Stimulated activated CD4-positive, alpha-beta T cell treated with anti-CD3 and anti-CD28 coated beads, TNF-alpha, amount 100 ng/mL, for 48 hours (primary cell): Measurements from ENCODE around the gene FITM2.
"Not testable (repeated sequence)": the region's sequence is repeated elsewhere in the genome, so short reads cannot be mapped to it uniquely, and the experiment has no call there.

Experiments
- DNase-seq, 3 donors: peaks; one replicate each; pipeline ENCODE4 v3.0.0-alpha.2; 2020; ENCODE audit warnings: low read depth in 3 of 3

Gene FITM2, protein sequence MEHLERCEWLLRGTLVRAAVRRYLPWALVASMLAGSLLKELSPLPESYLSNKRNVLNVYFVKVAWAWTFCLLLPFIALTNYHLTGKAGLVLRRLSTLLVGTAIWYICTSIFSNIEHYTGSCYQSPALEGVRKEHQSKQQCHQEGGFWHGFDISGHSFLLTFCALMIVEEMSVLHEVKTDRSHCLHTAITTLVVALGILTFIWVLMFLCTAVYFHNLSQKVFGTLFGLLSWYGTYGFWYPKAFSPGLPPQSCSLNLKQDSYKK

DNA sequence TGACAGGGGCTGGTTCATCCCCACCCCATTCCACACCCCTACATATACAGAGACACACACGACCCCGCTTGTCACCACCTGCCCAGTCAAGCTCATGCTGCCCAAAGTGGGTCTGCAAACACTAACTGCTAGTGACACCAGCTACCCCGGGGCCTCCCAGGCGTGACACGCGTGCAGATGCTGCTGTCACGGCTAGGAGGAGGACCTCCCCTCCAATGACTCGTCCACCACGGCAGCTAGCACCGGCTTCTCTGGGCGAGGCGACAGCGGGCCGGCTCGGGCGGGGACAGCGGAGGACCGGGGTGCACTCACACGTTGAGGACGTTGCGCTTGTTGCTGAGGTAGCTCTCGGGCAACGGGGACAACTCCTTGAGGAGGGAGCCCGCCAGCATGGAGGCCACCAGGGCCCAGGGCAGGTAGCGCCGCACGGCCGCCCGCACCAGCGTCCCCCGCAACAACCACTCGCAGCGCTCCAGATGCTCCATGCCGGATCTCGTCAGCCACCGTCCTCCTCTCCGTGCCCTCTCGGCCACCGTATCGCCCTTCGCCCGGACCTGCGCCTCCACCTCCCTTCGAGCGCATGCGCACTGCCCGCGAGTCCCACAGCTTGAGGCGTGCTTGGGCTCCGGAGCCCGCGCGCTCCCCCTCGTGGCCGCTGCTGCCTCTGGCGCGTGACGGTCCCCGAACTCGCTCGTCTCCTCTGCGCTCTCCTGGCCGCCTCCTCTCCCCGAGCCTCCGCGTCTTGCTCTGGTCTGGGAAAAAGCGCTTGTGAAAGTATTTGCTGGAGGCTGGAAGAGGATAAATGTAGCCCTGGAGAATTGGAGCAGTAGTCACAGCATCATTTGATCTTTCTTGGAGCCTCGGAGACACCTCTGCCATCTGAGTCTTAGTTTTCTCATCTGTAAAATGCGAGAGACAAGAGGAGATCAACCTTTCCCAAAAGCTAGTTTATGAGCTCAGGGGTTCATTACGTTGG, at the start of gene FITM2:
TSS of gene FITM2 (minus strand) at position 539 of the 976 bp plus-strand sequence. CDS start at position 485, 54 bp downstream.
- DNase-seq, result peak; percentile 97 to 99 (median 97)

DNA sequence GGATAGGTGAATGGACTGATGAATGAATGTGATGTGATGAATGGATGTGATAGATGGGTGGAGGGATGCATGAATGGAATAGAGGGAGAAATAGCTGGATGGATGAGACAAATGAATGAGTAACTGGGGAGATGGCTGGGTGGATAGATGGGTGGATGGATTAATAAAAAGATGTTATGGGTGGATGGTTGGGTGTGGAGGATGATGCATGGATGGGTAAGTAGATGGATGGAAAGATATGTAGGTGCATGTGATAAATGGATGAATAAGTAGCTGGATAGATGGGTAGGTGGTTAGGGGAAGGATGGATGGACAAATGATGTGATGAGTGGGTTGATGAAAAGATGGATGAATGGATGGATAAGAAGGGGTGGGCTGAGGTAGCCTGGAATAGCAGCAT, 49.2 kb upstream of the FITM2 start:
- no peak for DNase-seq

DNA sequence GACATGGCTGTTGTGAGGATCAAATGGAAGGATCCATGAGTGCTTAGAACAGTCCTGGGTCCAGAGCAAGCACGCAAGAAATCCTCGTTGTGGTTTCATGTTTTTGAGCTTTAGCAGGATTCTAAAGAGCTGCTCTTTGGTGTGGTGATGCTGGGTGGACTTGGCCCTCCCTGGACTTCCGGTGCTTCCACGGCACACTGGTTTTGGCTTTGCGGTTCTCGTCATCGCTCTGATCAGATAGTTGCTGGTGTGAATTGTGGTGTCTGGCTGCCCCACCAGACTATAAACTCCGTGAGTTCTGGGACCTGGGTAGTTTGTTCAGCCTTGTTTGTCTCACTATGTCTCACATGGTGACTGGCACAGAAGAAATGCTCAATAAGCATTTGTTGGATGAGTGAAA, 47.8 kb upstream of the FITM2 start:
- no peak for DNase-seq

DNA sequence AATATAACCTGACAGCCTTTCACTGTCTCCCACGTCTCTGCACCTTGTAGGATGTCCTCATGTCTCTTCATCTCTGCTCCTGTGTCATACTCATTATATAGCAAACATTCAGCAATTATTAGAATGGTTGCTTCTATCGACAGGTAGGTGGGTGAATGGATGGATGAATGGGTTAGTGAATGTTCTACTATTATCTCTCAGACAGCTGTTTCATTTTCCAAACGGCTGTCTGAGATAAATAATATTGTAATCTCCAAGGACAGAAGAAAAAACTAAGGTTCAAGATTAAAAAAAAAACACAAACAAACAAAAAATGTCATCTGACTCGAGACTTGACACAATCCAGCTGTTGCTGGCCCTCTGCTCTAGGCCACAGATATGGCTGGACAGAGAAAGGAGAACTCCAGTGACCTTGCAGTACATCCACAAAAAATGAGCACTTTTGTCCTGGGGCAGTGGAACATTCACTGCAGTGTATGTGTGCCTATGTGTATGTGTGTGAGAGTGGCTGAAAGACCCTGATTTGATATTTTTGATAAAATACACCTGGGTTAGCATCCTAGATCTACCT, 46.6 kb upstream of the FITM2 start:
- DNase-seq, result no peak

DNA sequence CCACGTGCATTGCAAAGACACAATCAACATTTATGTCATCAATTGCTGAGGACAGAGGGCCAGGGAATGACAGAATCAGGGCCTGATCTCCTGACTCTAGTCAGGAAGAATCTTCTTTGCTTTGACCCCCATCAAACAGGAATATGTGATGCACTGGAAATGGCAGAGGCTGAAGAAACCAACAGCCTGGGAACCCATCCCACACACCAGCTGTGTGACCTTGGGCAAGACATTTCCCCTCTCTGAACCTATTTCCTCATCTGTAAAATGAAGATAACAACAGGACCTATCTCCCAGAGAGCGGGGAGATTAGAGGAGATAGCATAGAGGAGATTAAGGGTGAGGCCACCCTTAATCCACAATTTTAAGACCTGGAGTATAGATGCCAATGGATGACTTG, 46.0 kb upstream of the FITM2 start:
- DNase-seq, result no peak

DNA sequence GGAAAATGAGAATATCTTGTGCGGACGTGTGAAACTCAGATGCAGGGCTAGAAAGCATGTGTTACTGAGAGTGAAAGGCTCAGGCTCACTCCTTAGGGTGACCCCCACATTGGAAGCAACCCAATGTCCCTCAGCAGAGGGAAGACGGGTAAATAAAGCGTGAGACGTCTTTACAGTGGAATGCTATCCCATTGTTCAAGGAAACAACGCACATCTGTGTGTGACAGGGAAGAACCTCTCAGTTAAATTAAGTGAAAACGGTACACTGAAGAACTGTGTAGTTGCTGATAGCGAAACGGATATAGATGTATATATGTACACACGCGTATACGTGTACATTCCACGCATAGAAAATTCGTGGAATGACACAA, 45.3 kb upstream of the FITM2 start:
- no peak for DNase-seq

DNA sequence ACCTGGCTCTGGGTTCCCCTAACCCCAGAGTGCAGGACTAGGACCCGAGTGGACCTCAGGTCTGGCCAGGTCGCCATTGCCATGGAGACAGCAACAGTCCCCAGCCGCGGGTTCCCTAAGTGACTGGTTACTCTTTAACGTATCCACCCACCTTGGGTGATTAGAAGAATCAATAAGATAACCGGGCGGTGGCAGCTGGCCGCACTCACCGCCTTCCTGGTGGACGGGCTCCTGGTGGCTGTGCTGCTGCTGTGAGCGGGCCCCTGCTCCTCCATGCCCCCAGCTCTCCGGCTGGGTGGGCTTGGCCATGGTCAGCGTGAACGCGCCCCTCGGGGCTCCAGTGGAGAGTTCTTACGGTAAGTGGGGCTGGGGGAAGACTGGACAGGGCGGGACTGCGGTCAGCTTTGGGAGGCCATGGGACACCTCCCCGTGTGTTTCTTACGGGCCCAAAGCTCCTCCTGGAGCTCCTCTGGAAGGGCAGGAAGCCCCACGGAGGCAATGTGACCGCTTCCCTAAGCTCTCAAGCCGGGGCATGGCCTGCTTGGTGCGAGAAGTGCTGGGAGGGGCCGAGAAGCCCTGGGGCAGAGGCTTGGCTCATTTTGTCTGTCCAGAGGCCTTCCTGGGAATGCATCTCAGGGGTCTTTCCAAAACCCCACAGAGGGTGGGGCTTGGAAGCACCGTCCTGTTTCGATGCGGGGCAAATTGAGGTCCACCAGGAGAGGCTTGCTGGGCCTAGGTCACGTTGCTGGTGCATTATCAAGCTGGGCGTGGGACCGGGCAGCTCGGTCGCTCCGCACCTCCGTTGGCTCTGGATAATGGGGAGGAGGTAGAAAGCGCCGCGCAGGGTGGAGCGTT, 44.7 kb upstream of the FITM2 start, which contains the start of gene HNF4A:
TSS of gene HNF4A (plus strand) at position 202 of the 855 bp plus-strand sequence. CDS start at position 308, 106 bp downstream.
- no peak for DNase-seq

DNA sequence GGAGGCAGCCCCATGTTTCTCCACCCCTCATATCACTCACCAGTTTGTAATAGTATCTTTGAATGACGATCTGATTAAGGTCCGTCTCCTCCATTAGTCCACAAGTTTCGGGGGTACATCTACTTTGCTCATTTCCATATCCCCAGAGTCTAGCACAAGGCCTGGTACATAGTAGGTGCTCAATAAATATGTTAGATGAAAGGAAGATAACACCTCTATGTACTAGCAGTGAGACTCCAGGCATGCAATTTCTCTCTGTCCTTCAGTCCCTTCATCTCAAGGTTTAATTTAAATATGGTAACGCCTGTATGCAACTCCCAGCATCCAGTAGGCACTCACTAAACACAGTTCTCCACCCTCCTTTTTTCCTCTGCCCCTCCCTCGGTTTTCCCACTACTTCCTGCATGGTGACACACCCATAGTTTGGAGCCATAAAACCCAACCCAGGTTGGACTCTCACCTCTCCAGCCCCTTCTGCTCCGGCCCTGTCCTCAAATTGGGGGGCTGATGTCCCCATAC, 44.0 kb upstream of the FITM2 start:
- no peak for DNase-seq

DNA sequence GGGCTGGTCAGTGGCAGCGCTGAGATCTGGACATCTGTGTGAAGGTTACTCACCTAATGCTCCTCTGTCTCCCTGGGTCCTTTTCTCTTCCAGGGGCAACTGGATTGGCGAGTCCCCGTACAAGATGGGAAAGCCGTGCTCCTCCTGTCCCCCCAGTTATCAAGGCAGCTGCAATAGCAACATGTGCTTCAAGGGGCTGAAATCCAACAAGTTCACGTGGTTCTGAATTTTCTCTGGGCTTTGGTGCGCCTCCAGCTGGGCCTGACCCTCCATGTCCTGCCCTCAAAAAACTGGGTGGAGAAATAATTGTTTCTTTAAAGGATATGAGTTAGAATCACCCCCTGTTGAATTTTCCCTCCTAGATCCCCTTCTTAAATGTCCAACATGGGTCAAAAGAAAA, 39.6 kb upstream of the FITM2 start:
- no peak for DNase-seq

DNA sequence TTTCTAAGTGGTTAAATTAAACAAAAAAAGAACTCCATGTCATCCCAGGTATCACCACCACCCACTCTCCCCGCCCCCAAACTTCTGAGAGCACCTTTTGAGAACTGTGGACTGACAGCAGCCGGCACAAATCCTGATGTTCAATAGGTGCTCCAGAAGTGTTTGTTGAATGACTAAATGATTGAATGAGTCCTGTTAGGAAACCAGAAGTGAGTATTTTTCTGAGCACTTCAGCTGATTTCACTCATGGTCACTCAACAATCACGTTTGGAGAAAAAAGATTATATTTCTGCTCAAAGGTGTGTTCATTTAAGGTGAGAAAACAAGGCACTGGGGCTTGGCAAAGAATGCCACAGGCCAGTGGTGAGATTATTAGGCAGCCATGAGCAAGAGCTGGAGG, 38.3 kb upstream of the FITM2 start:
- DNase-seq, result no peak

DNA sequence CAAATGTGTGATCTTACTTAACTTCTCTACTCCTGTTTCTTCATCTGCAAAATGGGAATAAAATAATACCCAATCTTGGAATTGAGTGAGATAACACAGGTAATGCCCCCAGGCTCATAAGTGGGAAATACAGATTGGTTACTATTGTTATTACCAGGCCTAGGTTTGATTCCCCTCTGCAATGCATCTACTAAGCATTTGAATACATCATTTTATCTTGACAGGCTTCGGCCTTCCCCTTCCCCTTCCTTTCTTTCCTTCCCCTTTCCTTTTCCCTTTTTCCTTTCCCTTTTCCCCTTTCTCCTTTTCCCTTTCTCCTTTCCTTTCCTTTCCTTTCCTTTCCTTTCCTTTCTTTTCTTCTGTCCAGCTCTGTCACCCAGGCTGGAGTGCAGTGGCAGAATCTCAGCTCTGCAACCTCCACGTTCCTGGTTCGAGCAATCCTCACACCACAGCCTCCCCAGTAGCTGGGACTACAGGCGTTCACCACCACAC, 37.2 kb upstream of the FITM2 start:
- no peak for DNase-seq

DNA sequence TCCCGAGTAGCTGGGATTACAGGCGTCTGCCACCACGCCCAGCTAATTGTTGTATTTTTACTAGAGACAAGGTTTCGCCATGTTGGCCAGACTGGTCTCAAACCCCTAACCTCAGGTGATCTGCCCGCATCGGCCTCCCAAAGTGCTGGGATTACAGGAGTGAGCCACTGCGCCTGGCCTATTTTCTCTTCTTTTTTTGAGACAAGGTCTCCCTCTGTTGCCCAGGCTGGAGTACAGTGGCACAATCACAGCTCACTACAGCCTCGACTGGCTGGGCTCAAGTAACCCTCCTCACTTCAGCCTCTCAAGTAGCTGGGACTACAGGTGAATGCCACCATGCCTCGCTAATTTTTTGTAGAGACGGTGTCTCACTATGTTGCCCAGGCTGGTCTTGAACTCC, 34.9 kb upstream of the FITM2 start:
- not testable (repeated sequence) for DNase-seq

DNA sequence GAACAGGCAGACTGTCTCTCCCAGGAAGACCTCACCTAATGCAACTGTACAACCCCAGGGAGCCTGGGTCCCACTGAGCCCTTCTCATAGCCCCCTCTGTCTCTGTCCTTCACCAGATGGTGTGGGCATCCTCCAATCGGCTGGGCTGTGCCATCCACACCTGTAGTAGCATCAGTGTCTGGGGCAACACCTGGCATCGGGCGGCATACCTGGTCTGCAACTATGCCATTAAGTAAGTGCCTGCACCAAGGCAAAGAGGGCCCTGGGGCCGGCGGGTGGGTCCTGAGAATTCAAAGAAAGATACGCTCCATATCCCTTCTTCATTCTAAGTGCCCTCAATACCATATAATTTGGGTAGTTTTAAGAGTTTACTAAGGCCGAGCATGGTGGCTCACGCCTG, 34.1 kb upstream of the FITM2 start:
- no peak for DNase-seq

DNA sequence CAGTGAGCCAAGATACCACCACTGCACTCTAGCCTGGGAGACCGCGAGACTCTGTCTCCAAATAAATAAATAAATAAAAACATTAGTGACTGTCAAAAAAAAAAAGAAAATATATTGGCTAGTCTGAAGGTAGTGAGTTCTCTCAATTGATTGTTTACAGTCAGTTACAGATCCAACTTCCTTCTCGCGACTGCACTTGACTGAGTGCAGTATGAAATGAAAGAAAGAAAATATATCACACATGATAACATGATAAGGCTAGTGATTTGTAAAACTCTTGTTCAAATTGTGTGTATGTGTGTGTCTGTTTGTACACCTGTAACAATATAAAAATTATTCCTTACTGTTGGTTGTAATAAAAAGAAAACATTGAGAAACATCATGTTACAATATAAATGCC, 33.7 kb upstream of the FITM2 start:
- no peak for DNase-seq

DNA sequence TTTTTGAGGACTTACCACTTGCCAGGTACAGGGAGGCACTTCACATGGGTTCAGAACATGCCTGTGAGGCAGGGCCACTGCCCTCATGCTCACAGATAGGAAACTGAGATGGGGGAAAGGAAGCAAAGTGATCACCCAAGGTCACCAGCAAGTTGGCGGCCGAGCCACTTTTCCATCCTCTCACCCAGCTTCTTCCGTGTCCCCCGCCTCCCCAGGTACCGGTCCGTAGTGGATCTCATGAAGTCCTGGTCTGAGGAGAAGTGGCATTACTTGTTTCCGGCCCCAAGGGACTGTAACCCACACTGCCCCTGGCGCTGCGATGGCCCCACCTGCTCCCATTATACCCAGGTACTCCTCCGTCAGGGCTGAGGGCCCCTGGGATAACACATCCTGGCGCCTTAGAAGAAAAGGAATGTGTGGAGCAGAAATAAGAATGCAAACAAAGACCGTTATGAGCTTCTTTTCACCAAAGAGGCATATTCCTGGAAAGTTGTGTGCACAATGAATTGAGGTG, 32.2 kb upstream of the FITM2 start:
- no peak for DNase-seq

DNA sequence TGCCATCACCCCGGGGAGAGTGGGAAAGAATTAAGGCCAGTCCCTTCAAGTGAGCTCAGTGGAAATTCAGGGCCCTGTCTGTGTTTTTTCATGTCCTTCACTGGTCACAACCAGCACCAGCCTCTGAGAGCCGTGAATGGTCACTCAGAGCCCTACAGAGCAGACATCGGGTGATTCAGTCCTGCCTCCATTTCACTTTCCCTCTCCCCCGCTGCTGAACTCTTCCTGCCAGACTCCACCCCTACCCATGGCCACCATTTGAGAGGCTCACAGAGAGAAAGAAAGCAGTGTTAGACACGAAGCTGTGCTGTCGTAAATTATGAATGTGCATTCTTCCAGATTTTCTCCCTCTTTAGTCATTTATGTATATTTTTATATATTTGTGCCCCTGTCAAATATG, 31.2 kb upstream of the FITM2 start:
- no peak for DNase-seq

DNA sequence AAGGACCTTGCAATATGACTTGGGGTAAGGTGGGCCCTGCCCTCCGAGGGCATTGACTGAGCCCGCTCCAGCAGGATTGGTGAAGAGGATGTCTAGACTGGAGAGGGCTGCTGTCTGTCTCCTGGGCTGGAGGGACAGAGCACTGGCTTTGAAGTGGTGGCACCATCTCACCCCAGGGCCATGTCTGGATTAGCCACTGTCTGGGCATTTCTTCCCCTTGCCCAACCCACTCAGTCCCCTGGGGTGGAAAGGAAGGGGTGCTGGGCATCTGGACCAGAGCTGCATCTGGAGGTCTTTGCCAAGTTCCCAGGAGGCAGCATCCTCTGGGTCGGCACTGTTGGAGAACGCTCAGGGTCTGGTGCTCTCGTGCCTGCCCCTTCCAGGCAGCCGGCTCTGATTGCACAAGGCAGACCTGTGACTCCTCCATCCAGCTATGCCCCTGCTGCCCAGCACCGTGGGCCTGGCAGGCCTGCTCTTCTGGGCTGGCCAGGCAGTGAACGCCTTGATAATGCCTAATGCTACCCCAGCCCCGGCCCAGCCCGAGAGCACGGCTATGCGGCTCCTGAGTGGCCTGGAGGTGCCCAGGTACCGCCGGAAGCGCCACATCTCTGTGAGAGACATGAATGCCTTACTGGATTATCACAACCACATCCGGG, 25.9 kb upstream of the FITM2 start, which contains the start of gene R3HDML:
TSS of gene R3HDML (plus strand) at position 319 of the 656 bp plus-strand sequence. CDS start at position 434, 115 bp downstream.
- no peak for DNase-seq

DNA sequence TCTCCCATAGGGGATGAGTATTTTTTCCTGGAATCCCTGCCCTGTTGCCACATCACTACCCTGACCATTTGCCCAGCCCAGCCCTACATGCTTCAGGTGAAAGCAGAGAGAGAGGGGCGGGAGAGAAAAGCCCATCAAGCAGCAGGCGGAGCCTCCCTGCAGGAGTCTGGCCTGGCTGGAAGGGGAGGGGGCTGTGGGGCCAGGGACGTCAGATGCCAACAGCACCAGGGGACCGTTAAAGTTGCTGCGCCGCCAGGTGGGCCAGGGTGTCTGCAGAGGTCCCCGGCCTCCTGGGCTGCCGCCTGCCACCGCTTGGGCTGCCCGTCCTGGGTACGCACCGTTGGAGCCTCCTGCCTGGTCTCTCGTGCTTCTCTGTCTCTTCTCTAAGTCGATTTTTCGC, 25.1 kb upstream of the FITM2 start:
- DNase-seq, result no peak

DNA sequence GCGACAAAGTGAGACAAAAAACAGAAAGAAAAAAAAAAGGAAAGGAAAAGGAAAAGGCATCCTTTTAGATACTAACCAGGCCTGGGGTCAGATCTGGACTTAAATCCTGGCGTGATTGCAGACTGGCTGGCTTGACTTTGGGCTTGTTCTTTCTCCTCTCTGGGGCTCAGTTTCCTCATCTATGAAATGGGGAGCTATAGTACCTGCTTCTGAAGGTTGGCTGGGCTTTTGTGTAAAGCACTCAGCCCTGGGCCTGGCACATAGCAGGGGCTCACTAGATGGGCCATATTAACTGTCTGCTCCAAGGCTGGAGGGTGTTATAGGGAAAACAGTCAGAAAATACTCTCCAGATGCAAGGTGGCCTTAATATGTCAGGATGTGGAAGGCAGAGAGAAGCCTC, 24.7 kb upstream of the FITM2 start:
- no peak for DNase-seq

DNA sequence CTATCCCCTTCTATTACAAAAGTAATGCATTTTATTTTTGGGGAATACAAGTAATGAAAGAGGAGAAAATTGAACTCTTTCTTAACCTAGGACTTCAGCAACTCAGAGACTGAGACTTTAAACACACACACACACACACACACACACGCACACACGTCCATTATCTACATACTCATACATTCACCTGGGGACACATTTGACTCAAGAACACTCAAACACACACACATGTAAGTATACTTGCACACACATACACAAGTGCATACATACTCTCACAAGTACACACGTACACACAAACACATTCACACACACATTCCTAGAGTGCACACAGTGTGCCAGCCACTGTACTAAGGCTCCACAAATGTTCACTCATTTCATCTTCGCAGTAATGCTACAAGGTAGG, 23.7 kb upstream of the FITM2 start:
- no peak for DNase-seq
